ENCODE data around the gene KCNJ3.

KCNJ3 gene

GRCh38 chr2:154709215-154709614 is 10.7 kb downstream of the KCNJ3 start:
- DNase-seq, result no peak

DNA sequence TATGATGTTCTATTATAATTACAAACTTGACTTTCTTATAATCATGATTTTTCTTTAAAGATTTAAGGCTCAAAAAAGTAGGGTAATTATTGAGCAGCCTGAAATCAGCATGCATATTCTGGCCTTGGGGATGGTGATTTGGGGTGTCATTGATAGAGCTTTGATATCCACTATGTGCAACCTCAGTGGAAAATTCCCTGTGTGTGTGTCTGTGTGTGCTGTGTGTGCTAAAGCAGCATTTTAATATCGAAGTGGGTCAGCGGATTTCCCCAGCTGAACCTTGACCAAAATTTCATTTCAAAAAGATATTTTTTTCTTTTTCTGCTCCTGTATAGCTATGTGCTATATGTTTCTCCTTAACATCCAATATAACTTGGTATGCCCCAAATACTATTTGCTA is 11.6 kb downstream of the KCNJ3 start:
- no peak for DNase-seq

DNA sequence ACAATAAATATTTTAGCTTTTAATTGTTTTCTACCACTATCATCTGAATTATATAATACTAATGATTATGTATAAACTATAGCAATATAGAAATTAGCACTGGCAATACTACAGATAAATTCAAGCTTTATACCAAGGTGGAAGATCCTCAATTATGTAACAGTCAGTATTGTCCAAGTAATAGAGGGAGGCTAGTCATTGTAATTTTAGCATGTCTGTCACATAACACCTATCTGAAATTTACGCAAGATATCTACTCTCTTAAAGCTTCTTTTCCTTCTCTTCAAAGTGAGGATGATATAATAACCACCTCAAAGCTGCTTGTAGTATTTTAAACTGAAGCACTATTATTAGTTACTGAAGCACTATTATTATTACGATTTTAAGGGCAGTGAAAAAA is 12.2 kb downstream of the KCNJ3 start:
- no peak for DNase-seq

DNA sequence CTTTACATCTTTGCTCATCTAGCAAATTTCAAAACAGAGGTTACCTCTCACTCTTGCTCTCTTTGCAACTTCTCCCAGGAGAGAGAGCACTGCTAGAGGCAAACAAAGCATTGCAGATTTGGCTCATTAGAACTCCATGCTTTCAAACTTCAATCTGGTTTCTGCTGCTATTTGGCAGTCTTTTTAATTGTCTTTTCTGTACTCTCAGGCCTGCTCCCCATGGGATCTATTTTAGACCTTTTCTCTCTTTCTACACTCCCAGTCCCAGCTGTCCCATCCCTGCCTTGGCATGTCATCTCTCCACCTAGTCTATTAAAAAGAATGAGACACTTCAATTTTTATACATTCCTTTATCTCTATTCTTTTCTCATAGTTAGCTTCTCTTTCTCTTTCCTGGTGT is 15.2 kb downstream of the KCNJ3 start:
- DNase-seq, result no peak

DNA sequence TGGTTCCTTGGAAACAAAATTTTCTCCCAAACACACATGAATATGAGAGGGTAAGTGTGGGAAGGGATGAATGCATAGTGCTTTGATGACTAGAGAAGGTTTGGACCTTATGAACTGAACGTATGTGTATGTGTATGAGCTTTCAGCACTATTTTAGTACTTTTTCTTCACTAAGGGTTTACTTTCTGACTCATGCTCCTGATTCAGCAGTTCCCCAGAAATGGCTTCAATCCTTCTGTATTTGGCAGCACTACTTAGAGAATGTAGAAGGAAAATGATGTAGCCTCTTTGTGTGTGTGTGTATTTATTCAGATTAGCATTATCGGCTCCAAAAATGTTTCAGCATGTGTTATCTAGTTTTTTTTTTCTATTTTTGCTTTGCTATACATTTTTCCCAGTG is 22.2 kb downstream of the KCNJ3 start:
- DNase-seq, result no peak

DNA sequence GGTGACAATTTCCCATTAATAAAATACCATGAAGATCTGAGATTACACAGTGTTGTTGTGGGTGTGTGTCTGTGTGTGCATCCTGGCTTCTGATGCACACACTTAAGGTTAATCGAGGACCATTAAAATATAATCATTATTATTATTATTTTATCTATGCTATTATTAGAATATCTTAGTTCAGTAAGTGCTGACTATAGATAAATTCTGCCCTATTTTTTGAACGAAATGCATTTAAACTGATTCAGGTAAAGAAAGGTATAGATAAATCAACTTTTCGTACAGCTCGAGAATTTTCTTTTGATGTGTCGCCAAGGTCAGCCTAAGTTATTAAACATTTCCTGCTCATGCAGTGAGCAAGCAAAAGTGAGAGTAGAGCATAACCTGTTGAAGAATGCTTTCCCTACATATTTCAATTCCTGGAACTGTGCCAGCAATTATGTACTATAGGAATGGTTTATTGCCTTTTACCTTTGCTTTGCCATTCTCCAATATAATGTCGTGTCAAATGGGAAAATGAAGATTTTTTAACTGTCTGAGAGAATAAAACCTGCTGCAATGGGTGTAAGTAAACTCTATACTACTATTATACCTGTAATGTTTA is 25.8 kb downstream of the KCNJ3 start:
- no peak for DNase-seq

- no peak for DNase-seq
These were observed 41.9 kb downstream of the KCNJ3 start for GRCh38 chr2:154740361-154740760.

GRCh38 chr2:154758871-154759270 is 60.4 kb downstream of the KCNJ3 start:
- DNase-seq, result no peak

GRCh38 chr2:154762638-154763037 is 64.1 kb downstream of the KCNJ3 start:
- no peak for DNase-seq

GRCh38 chr2:154771664-154772284 is 73.3 kb downstream of the KCNJ3 start:
- DNase-seq, result no peak

GRCh38 chr2:154776825-154777224 is 78.3 kb downstream of the KCNJ3 start:
- DNase-seq, result no peak

GRCh38 chr2:154794406-154794805 is 95.9 kb downstream of the KCNJ3 start:
- DNase-seq, result no peak

DNA sequence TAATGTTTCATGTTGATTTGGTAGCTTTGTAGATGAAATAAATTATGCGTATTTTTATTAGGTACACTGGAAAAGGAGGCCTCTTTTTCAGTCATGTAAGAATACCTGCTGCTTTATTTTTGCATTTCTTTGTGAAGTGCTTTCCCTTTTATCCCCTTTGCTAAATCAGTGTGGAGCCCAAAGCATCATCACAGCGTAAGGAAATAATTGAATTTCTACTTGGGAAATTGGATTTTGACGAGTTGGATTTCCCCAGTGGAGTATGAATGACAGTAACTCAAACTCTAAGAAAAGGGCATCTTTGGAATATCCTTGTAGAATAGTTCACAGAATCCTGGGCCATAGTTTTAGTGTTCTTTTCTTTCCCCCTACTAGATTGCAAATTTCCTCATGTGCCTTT is 97.2 kb downstream of the KCNJ3 start:
- no peak for DNase-seq

DNA sequence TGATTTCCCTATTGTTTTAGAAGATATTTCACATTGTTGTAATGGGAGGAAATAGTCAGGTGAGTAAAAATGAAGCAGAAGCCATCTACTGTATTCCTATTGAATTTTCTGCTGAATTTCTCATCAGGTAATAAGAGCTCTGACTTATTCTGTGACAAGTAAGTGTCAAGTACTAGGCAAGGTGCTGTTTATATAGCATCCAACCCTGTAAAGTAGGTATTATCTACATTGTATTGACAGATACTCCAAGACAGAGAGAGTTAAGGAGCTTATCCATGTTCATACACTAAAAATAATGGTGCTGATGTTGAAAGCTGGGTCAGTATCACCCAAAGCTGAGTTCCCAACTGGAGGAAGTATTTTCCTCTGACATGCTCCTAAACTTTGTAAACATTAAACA is 106.0 kb downstream of the KCNJ3 start:
- DNase-seq, result no peak

GRCh38 chr2:154813636-154814035 is 115.1 kb downstream of the KCNJ3 start:
- DNase-seq, result no peak

DNA sequence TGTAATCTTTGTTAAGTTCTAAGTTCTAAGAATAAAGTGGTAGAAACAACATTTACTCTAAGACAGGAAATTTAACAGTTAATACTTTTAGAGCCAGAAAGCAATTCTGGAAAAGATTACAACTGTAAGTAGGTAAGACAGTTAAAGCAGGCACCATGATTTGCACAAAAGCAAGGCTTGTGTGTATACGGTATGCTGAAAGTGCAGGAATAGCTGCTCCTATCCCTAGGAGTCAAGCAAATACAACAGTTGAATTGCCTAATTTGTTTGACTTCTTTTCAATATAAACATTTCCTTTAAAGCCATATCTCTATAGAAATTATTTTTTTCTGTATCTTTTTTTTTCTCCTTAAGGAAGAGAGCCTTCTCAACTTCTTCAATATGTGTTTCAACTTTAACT is 116.4 kb downstream of the KCNJ3 start:
- DNase-seq, result no peak

DNA sequence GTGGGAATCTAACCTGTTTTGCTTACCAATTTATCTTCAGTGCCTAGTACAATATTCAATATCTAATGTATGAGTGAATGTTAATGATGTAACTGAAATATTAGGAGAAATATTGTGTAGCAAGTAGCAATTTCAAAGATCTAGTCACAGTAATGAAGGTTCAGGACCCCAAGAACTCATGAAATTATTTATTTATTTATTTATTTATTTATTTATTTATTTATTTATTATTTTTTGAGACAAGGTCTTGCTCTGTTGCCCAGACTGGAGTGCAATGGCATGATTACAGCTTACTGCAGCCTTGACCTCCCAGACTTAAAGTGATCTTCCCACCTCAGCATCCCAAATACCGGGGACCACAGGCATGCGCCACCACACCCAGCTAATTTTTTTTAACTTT is 126.9 kb downstream of the KCNJ3 start:
- DNase-seq, result no peak

GRCh38 chr2:154826827-154827226 is 128.3 kb downstream of the KCNJ3 start:
- no peak for DNase-seq

- DNase-seq, result no peak
These were observed 128.8 kb downstream of the KCNJ3 start for GRCh38 chr2:154827286-154827685.

DNA sequence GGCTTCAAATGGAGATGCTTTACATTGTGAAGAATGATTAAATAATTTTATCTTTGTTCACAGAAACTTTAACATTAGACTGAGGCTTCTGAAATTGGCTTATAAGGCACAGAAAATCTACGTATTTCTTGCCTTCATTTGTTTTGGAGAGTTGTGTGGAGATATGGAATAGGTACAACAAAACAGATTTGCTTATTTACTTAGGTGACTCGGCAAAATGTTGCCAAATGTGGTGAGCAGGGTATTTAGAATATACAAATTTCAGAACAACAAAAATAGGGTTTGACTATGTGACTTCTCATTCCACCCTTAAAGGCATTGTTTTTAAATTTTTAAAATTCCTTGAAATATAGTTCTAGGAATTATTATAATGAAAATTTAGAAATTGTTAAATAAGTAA is 134.2 kb downstream of the KCNJ3 start:
- no peak for DNase-seq

DNA sequence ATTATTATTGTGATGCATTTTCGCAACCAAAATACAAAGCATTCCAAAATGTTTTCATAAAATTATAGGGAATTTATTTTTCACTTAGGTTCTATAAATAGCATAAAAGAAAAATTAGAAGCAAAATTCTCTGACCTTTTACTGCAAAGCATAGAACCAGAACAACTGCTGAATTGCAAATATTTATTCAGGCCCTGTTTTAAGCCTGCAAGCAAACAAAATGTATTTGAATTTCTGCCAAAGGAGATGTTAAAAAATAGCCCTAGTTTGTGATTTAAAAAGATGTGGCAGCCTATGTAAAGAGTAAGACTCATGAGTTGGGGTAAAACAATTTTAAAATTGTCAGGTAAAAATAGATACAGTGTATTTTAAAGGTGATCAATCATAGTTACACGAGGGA is 138.1 kb downstream of the KCNJ3 start:
- no peak for DNase-seq

DNA sequence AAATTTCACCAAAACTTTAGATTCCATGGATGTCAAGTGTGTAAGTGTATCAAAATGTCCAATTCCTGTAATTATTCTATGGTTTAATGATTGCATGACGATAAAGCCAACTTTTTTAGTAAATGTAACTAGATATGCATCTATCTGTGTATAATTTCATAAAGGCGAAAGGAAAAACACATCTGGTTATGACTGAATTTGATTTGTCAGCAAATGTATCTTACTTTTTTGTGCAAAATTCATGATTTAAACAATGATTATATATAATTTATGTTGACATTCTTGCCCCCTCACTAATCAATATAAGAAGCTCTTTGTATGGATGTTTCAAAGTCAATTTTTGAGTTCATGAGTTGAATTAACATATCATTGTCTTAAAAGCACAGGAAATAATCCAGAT is 138.5 kb downstream of the KCNJ3 start:
- DNase-seq, result no peak

GRCh38 chr2:154844513-154844912 is 146.0 kb downstream of the KCNJ3 start:
- no peak for DNase-seq

GRCh38 chr2:154846842-154847241 is 148.3 kb downstream of the KCNJ3 start:
- DNase-seq, result no peak

DNA sequence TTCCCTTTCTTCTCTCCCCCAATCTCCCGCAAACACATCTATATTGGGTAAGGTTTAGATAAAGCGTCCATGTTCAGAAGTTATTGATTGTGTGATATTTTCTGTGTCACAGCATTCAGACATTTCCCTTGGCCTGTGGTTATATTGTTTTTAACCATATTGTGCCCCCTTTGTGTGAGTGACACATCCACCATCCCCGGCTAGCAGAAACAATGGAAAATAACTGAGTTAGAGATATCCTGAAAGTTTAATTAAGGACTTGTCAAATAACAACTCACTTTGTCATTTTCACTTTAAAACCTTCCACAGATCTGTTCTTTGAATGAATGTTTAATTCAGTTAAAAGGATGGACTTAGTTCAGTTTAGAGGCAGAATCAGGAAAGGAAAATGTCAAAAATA is 151.0 kb downstream of the KCNJ3 start:
- DNase-seq, result no peak

All from activated effector memory CD4-positive, alpha-beta T cell treated with Interleukin-2 at 50 U/mL for 16 hours (primary cell).